Activated gamma-delta T cell treated with anti-CD3 and anti-CD28 coated beads, Interleukin-2, amount 50 U/mL, for 16 hours (primary cell): Measurements from ENCODE around the gene CMIP.

Experiments
- DNase-seq: peaks from one replicate; pipeline ENCODE4 v3.0.0-alpha.2; 2020; ENCODE audit warnings: low read depth

CMIP gene

DNA sequence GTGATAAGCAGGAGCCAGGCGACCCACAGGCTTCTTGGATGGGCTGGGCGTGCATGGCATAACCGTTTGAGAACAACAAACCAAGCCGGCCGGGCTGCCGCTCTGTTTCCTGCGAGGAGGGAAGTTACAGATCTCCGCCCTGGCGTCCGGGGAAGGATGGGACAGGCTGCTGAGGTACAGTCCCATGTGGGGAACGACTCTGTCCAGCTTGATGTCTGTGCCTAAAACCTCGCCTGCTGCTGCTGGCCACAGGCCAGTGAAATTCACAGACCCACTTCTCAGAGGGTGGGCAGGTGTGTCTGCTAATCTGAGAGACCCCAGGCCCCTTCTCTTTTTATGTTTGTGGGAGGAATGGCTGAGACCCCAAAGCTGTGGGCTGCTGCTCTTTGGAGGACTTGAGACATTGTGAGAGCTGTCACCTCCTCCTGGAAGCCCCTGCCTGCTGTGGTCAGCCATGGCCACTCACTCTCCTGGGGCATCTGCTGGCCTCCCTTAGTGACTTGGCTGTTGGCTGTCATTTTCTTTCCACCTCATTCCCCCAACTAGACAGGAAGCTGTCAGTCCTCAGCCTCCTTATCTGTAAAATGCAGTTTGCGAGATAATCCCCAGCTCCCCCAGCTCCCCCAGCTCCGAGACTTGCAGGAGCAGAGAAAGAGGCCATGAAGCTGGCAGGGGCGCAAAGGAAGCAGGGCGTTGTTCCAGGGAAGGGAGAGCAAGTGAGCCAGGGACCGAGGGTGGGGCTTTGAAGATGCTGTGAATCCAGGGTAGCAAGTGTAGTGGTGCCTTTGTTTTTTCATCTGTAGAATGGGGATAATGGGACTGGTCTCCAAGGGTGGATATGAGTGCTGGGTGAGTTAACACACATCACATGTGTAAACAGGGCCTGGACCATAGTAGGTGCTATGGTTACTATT is 51.0 kb downstream of the CMIP start:
- DNase-seq, result no peak

GRCh38 chr16:81496321-81496720 is 51.7 kb downstream of the CMIP start:
- no peak for DNase-seq

GRCh38 chr16:81496742-81497141 is 52.1 kb downstream of the CMIP start:
- no peak for DNase-seq

DNA sequence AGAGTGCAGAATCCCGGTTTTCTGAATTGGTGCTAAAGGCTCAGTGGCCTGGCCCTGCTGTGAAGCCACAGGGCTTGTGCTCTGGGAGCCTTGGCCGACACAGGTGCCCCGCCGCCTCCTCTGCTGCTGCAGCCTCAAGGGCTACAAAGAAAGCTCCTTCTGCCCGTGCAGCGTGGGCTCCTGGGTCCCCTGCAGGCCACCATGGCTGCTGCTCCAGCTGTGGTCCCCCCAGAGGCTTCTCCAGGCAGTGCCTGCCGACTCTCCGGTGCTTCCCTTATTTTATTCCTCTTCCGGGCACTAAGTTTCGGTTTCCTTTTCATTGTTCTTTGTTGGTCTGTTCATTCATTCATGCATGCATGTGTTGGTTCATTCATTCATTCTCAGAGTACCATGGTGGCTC is 53.1 kb downstream of the CMIP start:
- DNase-seq, result no peak

DNA sequence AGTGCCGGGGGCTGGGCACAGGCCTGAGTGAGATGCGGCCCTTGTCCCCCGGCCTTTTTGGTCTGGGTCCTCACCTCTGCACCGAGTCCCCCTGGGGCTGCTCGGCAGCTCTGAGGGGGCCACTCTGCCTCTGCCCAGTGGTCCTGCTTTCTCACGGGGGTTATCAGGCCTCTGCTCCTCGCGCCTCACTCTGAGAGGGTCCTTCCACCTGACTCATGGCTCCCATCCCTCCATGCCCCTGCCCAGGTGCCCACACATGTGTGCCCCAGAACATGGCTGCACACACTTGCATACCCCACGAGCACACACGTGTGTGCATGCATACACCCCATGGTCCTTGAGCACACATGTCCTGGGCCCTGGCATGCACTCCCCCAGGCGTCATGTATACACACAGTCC is 53.7 kb downstream of the CMIP start:
- no peak for DNase-seq

DNA sequence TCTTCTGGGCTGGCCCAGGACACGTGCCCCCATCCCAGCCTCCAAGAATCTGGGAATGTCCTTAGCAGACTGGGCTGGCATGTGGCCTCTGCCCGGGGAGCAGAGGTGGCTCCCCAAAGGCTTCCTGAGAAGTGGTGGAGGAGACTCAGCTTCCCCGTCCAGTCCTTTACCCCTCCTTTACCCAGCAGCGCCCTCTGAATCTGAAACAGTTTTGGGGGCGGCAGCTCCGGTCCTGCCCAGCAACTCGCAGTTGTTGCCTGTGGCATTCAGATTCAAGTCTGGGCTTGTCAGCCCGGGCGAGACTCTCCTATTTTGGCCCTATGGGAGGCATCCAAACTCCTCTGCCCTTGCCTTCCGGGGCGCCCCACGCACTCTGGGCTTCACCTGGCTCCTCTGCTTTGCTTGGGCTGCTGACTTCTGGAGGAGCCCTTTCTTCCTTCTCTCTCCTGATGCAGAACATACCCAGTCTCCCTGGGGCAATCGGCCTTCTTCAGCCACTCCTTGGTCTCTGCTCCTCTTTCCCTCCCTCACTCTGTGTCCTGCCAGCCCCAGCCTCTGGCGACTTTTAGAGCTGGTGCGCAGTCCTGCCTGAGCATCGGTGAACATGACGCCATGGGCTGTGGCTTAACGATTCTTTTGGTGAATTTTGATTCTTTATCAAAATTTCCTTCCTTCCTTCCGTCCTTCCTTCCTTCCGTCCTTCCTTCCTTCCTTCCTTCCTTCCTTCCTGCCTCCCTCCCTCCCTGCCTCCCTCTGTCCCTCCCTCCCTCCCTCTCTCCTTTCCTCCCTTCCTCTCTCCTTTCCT is 55.2 kb downstream of the CMIP start:
- no peak for DNase-seq

- no peak for DNase-seq
Observed at GRCh38 chr16:81500833-81501521, 56.4 kb downstream of the CMIP start.

- no peak for DNase-seq
Observed at GRCh38 chr16:81502396-81503070, 57.9 kb downstream of the CMIP start.

DNA sequence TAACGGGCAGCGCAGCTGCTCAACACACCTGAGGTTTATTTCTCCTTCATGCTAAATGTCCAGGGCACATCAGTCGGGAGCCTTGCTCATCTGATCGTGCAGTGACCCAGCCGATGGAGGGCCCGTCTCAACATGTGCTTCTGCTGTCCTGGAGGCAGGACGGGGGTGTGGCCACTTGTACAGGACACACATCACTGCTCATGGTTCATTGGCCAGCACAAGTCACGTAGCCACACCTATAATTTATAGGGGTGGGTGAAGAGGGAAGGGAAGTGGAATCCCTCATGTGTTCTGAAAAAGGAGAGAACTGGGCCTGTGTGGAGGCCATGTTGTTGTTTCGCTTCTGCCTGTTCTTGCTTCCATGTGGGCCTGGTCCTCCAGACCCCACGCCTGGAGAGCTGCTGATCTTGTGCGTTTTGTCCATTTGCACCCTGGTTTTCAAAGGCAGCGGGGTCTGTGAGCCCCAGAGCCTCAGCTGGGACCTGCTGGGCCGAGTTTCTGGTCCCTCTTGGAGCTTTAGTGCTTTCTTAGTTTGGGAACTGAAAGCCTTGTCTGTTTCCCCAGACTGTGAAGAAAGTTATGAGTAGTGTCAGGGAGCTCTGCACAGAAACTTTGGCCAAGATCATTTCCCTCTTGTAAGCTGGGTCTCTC is 60.5 kb downstream of the CMIP start:
- DNase-seq, result no peak

DNA sequence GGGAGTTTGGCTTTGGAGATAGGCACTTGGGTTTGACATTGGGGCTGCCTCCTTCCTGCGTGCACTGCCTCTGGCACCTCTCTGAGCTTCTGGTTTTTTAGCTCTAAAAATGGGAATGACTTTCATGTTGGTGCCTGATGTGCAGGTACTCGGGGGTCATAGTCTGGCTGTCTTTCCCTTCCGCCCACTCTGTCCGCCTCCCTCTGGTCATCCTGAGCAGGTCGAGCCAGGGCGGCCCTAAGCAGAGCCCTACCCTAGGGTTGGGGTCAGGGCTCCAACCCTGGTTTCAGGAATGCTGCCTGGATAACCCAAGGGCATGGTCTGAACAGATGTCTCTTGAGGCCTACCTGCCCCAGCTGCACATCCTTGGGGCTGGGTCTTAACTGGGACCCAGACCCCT is 64.8 kb downstream of the CMIP start:
- DNase-seq, result no peak

GRCh38 chr16:81510016-81510415 is 65.4 kb downstream of the CMIP start:
- no peak for DNase-seq

- no peak for DNase-seq
Observed at GRCh38 chr16:81511371-81511770, 66.8 kb downstream of the CMIP start.

- DNase-seq, result no peak
Observed at GRCh38 chr16:81513204-81514040, 68.8 kb downstream of the CMIP start.

GRCh38 chr16:81514041-81514559 is 69.5 kb downstream of the CMIP start:
- no peak for DNase-seq

- DNase-seq, result no peak
Observed at GRCh38 chr16:81514568-81515258, 70.1 kb downstream of the CMIP start.

GRCh38 chr16:81515281-81515680 is 70.7 kb downstream of the CMIP start:
- no peak for DNase-seq

- no peak for DNase-seq
Observed at GRCh38 chr16:81515721-81516120, 71.1 kb downstream of the CMIP start.

- DNase-seq, result no peak
Observed at GRCh38 chr16:81516478-81517149, 72.0 kb downstream of the CMIP start.

DNA sequence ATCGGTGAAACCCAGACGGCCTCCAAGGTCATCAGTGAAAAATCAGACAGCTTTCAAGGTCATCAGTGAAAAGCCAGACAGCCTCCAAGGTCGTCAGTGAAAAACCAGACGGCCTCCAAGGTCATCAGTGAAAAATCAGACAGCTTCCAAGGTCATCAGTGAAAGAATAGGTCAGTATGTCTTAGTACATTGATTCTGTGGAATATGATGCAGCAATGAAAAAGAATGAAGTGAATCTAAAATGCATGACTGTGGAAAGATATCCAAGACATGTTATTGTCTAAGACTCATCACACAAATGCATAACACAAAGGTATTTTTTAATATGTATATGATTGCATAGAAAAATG is 72.5 kb downstream of the CMIP start:
- DNase-seq, result no peak
